Activated T-cell treated with anti-CD3 and anti-CD28 coated beads, Interleukin-2, amount 50 U/mL, for 1 hour (primary cell): ENCODE data around the gene CHRNA4.
"Not testable (repeated sequence)": the region's sequence is repeated elsewhere in the genome, so short reads cannot be mapped to it uniquely, and the experiment has no call there.

Experiments
- DNase-seq: peaks from one replicate; pipeline ENCODE4 v3.0.0-alpha.2; 2020

Gene CHRNA4

DNA sequence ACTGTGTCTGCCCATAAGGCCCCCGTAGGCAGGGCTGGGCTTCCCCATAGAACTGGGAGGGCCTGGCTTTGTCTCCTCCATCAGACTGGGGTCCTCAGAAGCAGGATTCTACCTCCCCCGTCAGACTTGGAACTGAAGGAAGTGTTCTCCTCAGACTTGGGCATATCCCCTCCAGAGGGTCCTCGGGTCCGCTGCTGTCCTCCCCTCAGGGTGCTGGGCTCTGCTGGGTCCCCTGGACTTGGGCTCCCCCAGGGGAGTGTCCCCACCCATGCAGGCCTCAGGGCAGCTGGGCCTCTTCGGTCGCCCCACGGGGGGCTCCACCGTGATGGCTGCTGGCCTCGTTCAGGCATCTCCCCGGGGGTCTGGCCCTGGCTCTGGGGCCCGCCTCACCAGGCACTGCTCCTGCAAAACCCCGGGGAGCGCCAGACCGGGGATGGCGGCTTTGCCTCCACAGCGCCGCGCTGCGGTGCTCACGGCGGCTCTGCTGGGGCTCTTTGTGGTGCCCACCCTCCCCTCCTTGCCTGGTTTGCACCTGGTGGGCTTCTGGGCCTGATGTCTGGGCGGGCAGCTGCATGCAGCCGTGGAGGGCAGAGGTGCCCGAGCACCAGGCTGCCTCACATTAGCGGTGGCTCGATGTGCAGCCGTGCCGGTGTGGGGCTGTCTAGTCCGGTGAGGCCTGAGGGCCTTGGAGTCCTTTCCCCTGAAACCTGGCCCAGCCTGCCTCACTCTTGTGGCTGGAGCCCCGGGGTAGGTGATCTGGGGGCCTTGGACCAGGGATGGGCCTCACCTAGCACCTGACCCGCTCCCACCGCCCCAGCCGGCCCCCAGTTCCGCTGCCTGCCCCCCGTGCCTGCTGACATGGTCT lies 54.2 kb downstream of the CHRNA4 start:
- no peak for DNase-seq

DNA sequence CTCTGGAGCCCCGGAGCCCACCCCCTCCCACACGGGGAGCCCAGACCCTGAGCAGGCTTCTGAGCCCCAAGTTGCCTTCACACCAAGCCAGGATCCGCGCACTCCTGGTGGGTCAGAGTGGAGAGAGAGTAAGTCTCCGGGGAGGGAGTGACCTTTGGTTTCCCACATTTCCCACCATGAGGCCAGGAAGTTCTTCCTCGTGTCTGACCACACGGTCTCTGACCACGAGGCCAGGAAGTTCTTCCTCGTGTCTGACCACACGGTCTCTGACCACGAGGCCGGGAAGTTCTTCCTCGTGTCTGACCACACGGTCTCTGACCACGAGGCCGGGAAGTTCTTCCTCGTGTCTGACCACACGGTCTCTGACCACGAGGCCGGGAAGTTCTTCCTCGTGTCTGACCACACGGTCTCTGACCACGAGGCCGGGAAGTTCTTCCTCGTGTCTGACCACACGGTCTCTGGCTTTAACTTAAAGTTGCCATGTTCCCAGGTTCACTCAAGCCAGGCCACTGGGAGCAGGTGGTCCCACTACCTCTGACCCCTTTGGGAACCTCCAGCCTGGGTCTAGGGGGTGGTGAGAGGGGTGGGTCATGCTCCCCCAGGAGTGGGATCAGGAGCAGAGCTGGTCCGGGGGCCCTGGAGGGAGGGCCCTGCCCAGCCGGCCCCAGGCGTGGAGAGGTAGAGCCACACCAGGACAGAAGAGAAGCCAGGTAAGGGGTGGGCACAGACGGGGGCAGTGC lies 55.0 kb downstream of the CHRNA4 start:
- DNase-seq, result not testable (repeated sequence)

DNA sequence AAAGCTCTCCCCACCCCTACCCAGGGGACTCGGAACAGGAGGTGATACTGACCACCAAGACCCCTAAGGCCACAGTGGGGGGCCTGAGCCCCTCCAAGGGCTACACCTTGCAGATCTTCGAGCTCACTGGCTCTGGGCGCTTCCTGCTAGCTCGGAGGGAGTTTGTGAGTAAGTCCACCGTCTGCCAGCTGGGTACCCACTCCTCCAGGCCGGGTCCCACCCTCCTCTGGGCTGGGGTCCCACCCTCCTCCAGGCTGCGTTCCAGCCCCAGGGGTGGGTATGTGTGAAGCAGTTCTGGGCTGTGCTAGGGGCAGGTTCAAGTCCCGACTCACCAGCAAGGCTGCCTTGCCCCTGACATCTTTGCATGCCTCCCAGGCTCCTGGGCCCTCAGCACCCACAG lies 55.8 kb downstream of the CHRNA4 start:
- no peak for DNase-seq

DNA sequence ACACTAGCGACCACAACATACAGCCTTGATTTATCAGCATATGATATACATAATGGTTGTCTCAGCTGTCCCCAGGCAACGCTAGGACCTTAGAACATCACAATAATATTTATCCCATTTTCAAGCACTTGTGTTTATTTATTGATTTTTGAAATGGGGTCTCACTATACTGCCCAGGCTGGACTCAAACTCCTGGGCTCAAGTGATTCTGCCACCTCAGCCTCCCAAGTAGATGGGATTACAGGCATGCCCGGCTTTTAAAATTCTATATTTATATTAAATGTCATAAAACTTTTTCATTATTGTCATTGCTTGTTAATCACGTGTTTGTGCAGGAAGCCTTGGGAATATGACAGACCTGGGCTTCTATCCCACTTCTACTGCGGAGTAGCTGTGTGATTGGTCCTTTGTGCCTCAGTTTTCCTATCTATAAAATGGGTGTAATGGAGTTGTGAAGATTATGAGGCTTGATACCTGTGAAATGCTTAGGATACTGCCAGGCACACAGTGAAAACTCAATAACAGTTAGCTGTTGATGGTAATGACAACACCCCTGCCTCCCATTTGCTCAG lies 58.0 kb downstream of the CHRNA4 start:
- DNase-seq, result no peak

DNA sequence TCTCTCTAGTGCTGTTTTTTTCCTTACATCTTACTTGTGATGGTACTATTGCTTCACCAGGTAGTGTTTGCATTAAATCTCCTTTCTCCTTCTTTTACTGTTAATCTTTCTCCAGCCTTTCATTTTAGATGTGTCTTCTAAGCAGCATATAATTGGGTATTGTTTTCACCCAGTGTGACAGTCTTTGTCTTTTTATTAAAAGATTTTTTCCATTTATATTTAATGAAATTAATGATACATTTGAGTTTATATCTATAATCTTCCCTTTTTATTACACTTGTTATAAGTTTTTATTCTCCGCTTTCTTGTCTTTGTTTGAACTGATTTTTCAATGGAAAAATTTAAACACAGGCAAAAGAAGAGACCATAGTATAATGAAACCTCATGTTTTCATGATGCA lies 59.5 kb downstream of the CHRNA4 start:
- no peak for DNase-seq

DNA sequence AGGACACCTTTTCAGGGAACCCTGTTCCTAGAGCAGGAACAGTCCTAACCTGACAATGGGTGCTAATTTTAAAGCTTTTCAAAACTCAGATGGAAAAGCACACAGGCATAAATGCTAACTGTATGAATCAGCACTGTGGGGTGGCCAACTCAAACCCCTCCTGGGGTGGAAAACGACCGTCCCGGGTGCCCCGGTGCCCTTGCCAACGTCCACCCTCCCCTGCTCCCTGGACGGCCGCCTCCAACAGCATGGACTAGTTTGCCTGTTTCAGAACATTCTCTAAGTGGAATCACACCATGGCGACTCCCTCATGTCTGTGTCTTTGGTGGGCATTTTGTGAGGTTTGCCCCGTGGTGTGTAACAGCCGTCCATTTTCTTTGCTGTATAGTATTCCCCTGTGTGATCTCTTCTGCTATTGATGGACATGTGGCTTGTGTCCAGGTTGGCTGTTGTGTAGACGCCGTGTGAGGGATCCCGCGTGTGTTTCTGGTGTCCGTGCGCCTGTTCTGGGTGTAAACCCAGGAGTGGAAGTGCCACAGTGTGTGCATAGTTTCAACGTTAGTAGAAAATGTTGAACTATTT lies 62.3 kb downstream of the CHRNA4 start:
- DNase-seq, result no peak

DNA sequence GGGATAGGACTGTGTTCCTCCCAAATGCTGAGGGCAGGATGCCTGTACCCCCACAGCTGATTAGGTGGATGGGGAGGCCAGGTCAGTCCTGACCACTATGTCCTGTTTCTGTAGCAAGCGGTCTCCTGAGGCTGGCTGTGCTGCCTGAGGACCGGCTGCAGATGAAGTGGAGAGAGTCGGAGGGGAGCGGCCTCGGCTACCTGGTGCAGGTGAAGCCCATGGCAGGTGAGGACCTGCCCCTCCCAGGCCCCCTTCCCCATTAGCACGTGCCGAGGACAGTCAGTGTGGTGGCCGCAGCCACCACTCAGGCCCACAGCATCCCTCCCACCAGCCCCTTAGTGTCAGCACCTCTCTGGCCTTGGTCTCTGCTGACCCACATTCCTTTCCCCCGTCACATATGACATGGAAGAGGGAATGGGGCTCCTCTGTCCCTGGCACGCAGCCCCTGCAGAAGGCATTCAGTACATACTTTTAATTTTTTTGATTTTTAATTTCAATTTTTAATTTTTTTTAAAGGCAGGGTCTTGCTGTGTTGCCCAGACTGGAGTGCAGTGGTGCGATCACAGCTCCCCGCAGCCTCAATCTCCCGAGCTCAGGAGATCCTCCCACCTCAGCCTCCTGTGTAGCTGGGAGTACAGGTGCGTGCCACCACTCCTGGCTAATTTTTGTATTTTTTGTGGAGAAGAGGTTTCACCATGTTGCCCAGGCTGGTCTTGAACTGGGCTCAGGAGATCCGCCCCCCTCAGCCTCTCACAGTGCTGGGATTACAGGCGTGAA lies 63.2 kb downstream of the CHRNA4 start:
- DNase-seq, result no peak

DNA sequence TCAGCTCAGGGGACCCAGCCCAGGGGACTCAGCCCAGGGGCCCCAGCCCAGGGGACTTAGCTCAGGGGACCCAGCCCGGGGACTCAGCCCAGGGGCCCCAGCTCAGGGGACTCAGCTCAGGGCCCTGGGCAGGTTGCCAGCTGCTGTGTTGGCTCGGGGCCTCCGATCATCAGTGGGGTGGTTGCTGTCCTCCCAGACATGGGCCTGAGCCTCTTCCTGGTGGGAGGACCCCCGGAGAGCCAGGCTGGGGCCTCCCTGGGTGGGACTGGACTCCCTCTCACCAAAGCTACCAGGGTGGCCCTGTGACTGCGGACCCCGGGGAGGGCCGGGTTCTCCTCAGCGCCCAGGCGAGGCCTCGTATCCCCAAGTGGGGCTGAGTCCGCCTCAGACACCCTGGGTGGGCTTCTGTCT lies 63.8 kb downstream of the CHRNA4 start:
- DNase-seq, result no peak

DNA sequence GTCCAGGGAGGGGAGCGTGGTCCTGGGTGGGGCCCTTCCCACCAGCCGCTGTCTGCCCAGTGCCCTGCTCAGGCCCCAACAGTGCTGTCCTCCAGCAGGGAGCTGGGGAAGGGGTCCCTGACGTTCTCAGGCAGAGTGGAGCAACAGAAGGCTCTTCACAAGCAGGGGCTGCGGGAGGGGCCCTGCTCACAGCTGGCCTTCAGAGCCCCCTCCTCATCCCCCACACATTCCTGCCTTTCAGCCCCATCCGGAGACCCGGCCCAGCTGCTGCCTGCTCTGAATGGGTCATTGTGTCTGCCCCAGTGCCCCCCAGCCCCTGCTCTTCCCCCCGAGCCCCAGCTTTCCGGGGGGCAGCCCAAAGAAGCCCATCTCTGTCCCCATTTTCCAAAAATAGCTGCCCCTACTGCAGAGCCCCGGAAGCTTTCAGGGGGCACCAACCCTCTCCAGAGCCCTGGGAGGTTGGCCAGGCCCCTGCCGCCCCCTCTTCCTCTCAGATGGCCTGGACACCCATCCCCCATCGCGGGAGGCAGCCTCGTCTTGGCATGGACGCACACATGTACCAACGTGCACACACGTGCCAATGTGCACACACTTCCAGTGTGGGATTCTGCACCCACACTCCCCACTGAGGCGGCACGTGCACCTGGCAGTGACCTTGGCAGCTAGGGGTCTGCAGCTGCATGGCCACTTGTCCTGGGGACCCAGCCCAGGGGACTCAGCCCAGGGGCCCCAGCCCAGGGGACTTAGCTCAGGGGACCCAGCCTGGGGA lies 64.4 kb downstream of the CHRNA4 start:
- DNase-seq, result no peak

DNA sequence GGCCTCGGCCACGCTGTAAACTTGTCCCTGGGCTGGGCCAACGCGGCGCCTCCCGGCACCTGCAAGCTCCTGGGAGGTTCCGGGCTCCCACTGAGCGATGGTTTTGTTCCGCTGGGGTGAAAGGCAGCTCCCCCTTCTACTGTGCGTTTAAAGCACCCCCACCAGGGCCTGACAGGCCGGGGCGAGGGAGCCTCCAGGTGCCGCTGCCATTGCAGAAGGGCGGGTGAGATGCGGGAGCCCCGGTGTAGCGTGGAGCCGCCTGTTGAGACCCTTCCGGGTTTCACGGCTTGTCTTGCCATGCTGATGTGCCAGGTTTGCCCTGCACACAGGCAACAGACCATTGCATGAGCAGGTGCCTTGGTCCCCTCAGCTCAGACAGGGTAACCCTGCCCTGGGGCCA lies 65.3 kb downstream of the CHRNA4 start:
- DNase-seq, result no peak

DNA sequence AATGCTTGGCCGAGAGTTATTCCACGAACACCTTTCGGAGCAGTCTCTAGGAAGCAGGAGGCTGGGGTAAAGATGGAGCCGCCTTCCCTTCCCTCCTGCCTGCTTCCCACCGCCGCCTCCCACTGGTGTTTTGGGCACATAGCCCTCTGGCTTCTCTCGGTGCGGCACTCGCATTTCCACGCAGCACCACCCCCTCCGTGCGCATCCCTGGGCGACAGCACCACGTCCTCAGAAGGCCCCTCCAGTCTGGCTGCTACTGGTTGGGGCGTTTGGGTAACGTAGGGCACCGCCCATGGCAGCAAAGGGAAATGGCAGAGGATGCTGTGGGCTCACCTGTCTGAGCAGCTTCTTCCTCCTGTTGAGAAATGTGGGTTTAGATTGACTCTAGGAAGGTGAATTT lies 65.7 kb downstream of the CHRNA4 start:
- DNase-seq, result peak; percentile 40

DNA sequence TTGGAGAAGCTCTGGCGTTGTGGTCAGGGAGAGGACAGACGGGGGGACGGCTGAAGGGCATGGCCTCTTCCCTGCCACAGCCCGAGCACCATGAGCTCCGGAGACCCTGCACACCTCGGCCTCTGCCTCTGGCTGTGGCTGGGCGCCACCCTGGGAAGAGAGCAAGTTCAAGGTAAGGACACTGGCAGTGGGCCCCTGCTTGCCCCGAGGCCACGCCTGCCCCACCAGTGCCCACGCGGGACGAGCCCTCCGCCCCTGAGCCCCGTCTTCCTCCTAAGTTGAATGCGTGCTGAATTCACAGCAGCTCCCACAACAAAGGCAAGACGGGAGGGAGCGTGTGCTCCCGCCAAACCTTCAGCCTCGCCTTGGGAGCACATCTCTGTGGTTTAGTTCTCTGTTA lies 66.1 kb downstream of the CHRNA4 start:
- no peak for DNase-seq

DNA sequence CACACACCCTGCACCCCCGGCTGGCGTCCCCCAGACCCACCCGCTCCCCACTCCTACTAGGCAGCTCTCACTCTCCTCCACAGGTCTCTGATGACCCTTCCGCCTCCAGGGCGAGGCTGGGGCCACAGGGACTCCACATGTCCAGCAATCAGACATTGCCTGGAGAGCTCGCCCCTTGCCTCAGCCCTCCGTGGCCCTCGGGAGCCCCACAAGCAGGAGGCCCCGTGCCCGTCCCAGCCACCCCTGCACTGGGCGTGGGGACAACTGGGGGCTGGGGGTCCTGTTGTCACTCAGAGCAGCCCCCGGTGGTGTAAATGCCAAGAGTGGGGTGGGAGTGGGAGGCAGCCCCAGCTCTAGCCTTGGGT lies 66.6 kb downstream of the CHRNA4 start:
- no peak for DNase-seq

DNA sequence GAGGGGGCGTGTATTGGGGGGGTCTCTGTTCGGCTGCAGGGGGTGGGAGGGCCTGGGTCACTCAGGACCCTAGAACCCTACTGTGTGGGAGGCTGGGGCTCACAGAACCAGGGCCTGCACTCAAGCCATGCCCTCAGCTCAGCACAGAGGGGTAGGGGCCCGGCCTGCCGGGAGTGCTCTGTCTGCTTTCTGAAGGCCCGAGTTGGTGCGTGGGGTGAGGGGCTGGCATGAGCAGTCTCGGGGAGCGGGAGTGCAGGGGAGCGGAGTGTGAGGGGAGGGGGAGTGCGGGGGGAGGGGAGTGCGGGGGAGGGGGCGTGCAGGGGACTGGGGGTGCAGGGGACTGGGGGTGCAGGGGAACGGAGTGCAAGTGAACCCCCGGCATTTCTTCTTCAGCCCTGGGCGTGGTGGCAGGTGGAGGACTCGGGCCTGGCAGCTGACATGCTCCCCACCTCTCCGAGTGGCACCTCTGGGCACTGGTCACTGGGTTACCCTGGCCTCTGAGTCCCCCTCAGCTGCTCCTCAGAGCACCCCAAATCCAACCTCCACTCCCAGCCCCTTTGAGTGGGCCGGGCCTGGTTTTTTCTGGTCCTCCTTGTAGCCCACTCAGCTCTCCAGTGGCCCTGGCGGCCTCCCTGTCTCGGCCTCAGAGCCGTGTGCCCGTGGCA lies 67.1 kb downstream of the CHRNA4 start:
- DNase-seq, result no peak

DNA sequence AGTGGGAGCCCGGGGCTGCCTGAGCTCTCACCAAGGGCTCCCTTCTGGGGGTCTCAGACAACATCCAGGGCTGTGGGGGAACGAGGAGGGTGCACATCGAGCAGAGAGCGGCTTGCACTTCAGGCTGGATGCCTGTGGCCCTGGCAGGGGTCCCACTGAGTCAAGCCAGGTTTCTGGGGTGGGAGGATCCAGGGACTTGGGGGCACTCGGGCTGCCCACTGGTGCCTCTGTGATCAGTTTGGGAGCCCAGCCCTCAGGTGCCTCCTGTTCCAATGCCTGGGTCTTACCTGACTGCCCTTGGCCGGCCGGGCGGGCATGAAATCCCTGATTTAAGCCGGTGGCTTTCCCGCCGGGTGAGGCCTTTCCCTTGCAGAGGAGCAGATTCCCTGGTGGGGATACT lies 67.7 kb downstream of the CHRNA4 start:
- no peak for DNase-seq
